Stomach (tissue), 4 donors: Measurements from ENCODE around the gene STATH.

Experiments used
- POLR2A ChIP-seq, 4 donors: fragments of 450-650 bp; IDR thresholded peaks; one replicate each; pipeline ENCODE4 v1.6.1; 2016; ENCODE audit warnings: antibody characterized with exemption in 4 of 4, control low read depth in 2 of 4, mild to moderate bottlenecking in 1 of 4, moderate library complexity in 1 of 4
- POLR2AphosphoS5 ChIP-seq, 3 donors: sonication (generic); formaldehyde crosslinking; IDR thresholded peaks; one replicate each; pipeline ENCODE4 v1.6.1; 2016; ENCODE audit warnings: antibody characterized with exemption in 3 of 3
- TF ChIP-seq, protein P1 (sequence below), 7 experiments: fragments of 450-650 bp in 4 of 7; fragments of 200-600 bp in 3 of 7; sonication (generic) in 3 of 7; IDR thresholded peaks; one replicate each; pipeline ENCODE4 v1.5.1; 2016 to 2019; ENCODE audit warnings: antibody characterized with exemption in 7 of 7, control low read depth in 2 of 7, mild to moderate bottlenecking in 1 of 7

- TF ChIP-seq POLR2AphosphoS5 (IDR thresholded peaks at IDR 0.05) = no peak
- TF ChIP-seq POLR2A (IDR thresholded peaks at IDR 0.05) = no peak
- TF ChIP-seq, protein P1, sequence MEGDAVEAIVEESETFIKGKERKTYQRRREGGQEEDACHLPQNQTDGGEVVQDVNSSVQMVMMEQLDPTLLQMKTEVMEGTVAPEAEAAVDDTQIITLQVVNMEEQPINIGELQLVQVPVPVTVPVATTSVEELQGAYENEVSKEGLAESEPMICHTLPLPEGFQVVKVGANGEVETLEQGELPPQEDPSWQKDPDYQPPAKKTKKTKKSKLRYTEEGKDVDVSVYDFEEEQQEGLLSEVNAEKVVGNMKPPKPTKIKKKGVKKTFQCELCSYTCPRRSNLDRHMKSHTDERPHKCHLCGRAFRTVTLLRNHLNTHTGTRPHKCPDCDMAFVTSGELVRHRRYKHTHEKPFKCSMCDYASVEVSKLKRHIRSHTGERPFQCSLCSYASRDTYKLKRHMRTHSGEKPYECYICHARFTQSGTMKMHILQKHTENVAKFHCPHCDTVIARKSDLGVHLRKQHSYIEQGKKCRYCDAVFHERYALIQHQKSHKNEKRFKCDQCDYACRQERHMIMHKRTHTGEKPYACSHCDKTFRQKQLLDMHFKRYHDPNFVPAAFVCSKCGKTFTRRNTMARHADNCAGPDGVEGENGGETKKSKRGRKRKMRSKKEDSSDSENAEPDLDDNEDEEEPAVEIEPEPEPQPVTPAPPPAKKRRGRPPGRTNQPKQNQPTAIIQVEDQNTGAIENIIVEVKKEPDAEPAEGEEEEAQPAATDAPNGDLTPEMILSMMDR (IDR thresholded peaks at IDR 0.05) = no peak
These were observed 6.7 kb downstream of the STATH start for GRCh38 chr4:70002507-70002906.
